K562 (cell line): ENCODE results near the gene SGCG. TPM values are rescaled to one million over a fixed set of nuclear protein-coding genes. Genes with fewer than 3 reads are reported as not detected.

ENCODE experiments used
- ATAC-seq: fragments of 200-7000 bp; cut with Tn5 transposase; 3 replicates; pipeline ENCODE4 v1.9.1; 2020; ENCODE audit warnings: moderate library complexity
- BruUV-seq: library from RNA; stranded (reverse); fragments of 400-500 nt; replicated peaks from 2 replicates; lab custom pipeline; 2021; lab: Mats Ljungman, UMichigan
- CTCF ChIA-PET: fragments of 300-600 bp; formaldehyde crosslinking; extraction: SDS; loops from one replicate; lab custom pipeline; 2021; ENCODE audit warnings: low intra/inter-chr PET ratio; lab: Yijun Ruan, JAX
- POLR2A ChIA-PET: fragments of 300-600, 350-650 bp; sonication (Branson Sonifier 250); formaldehyde crosslinking; extraction: SDS; loops from one replicate; lab custom pipeline; 2021; ENCODE audit warnings: antibody characterized with exemption, inconsistent platforms; lab: Yijun Ruan, JAX
- DNase-seq, 4 experiments: peaks; one replicate each; pipeline versions ENCODE4 v3.0.0 to v3.0.0-alpha.2; 2011 to 2018; ENCODE audit warnings: low spot score in 3 of 4, mixed read lengths in 3 of 4; ENCODE audit errors: extremely low read depth in 1 of 4
- FAIRE-seq: peaks from 2 replicates; lab custom pipeline; 2011; peaks lifted over from hg19 to GRCh38; lab: Jason Lieb, UNC
- H2AFZ ChIP-seq: 2 replicates; pipeline ENCODE4 v1.6.0; 2011; ENCODE audit warnings: low read depth, low read length, control low read depth, inconsistent platforms
- H3K27ac ChIP-seq: fragments of 200-600 bp; 3 replicates; pipeline ENCODE4 v1.8.0; 2011; ENCODE audit warnings: low read depth, mild to moderate bottlenecking, control low read depth, inconsistent platforms, low read length, moderate library complexity, mixed read lengths; ENCODE audit errors: extremely low read depth
- H3K27me3 ChIP-seq, 2 experiments: fragments of 300-600 bp in 1 of 2; 2 replicates in 1 of 2; 3 replicates in 1 of 2; pipeline versions ENCODE4 v1.6.0 to v1.8.0; 2011; ENCODE audit warnings: inconsistent platforms in 2 of 2, low read length in 2 of 2, mild to moderate bottlenecking in 1 of 2, mixed read lengths in 1 of 2, moderate library complexity in 1 of 2; ENCODE audit not compliant: control insufficient read depth in 2 of 2, insufficient read depth in 2 of 2
- H3K36me3 ChIP-seq: fragments of 300-600 bp; 3 replicates; pipeline ENCODE4 v1.8.0; 2011; ENCODE audit warnings: mild to moderate bottlenecking, low read length, inconsistent platforms; ENCODE audit not compliant: control insufficient read depth, insufficient read depth
- H3K4me1 ChIP-seq, 2 experiments: fragments of 200-600 bp in 1 of 2; replicated peaks in 1 of 2; 2 replicates in 1 of 2; 3 replicates in 1 of 2; pipeline versions ENCODE4 v1.5.1 to v1.8.0; 2011; ENCODE audit warnings: inconsistent platforms in 2 of 2, low read length in 2 of 2, mild to moderate bottlenecking in 1 of 2, mixed read lengths in 1 of 2, moderate library complexity in 1 of 2; ENCODE audit not compliant: control insufficient read depth in 2 of 2, insufficient read depth in 2 of 2
- H3K4me2 ChIP-seq: 2 replicates; pipeline ENCODE4 v1.6.1; 2011; ENCODE audit warnings: low read length, control low read depth, inconsistent platforms, mixed read lengths; ENCODE audit not compliant: insufficient read depth
- H3K4me3 ChIP-seq: fragments of 200-600 bp; sonication (generic), shearing (Covaris generic); 2 replicates; pipeline ENCODE4 v1.5.1; 2016; ENCODE audit warnings: control low read depth, inconsistent platforms
- H3K79me2 ChIP-seq: fragments of 200-600 bp; 3 replicates; pipeline ENCODE4 v1.8.0; 2011; ENCODE audit warnings: low read length, inconsistent platforms; ENCODE audit not compliant: control insufficient read depth, insufficient read depth
- H3K9ac ChIP-seq, 2 experiments: 2 replicates each; pipeline versions ENCODE4 v1.6.0 to v1.6.1; 2011; ENCODE audit warnings: low read depth in 2 of 2, low read length in 2 of 2, control low read depth in 1 of 2, inconsistent platforms in 1 of 2, mild to moderate bottlenecking in 1 of 2, mixed read lengths in 1 of 2; ENCODE audit not compliant: insufficient read depth in 1 of 2
- H3K9me1 ChIP-seq: one replicate; pipeline ENCODE4 v1.6.0; 2011; ENCODE audit warnings: inconsistent platforms, mild to moderate bottlenecking, low read length, moderate library complexity; ENCODE audit not compliant: control insufficient read depth, insufficient read depth
- H3K9me3 ChIP-seq: replicated peaks from 2 replicates; pipeline ENCODE4 v1.5.1; 2011; ENCODE audit warnings: low read depth, low read length, inconsistent platforms; ENCODE audit not compliant: control insufficient read depth, insufficient read depth
- H4K20me1 ChIP-seq: replicated peaks from 2 replicates; pipeline ENCODE4 v1.6.1; 2011; ENCODE audit warnings: low read length, inconsistent platforms, mixed read lengths; ENCODE audit not compliant: control insufficient read depth, insufficient read depth
- CREB3L1 ChIP-seq: fragments of 450-650 bp; IDR thresholded peaks from 2 replicates; pipeline ENCODE4 v1.6.1; 2014; ENCODE audit warnings: low read depth, mild to moderate bottlenecking, moderate library complexity, borderline replicate concordance
- HIVEP1 ChIP-seq: fragments of 250-450 bp; sonication (Bioruptor Pico); IDR thresholded peaks from 2 replicates; pipeline ENCODE4 v1.4.0; 2020; ENCODE audit warnings: mild to moderate bottlenecking
- NFATC3 ChIP-seq: fragments of 450-650 bp; IDR thresholded peaks from 2 replicates; pipeline ENCODE4 v1.6.1; 2017; ENCODE audit warnings: mild to moderate bottlenecking
- NR2C1 ChIP-seq, 2 experiments: fragments of 450-650 bp; IDR thresholded peaks; 2 replicates each; pipeline ENCODE4 v1.6.1; 2017; ENCODE audit warnings: mild to moderate bottlenecking in 2 of 2, antibody characterized with exemption in 1 of 2, inconsistent platforms in 1 of 2, missing compliant biosample characterization in 1 of 2, missing genetic modification characterization in 1 of 2
- SMAD2 ChIP-seq: fragments of 150-350 bp; IDR thresholded peaks from 2 replicates; pipeline ENCODE4 v1.6.1; 2014; ENCODE audit warnings: low read depth, mild to moderate bottlenecking, low read length
- SMAD4 ChIP-seq: fragments of 250-450 bp; sonication (Bioruptor Pico); conservative IDR thresholded peaks from 2 replicates; pipeline ENCODE4 v1.8.0; 2021; ENCODE audit warnings: inconsistent platforms, mild to moderate bottlenecking, moderate library complexity
- WGBS: fragments of 100-300 bp; shearing (Covaris generic); methylation state at CpG from one replicate; pipeline ENCODE4 v1.1.6; 2016; ENCODE audit warnings: low coverage, mixed read lengths; ENCODE audit not compliant: insufficient coverage; ENCODE audit errors: missing lambda C conversion rate; 5-methylcytosine and 5-hydroxymethylcytosine counted together
- in situ Hi-C: fragments of 300-500 bp; cut with MboI; formaldehyde crosslinking; loops from 4 replicates; pipeline ENCODE4 v1.15.0; 2018; ENCODE audit warnings: inconsistent platforms, mixed read lengths
- intact Hi-C: fragments of 100-400 bp; cut with micrococcal nuclease; formaldehyde crosslinking; loops from 2 replicates; pipeline ENCODE4 v1.14.2; 2022
- polyA plus RNA-seq, 8 experiments: library from polyadenylated mRNA; depleted of rRNA in 4 of 8; stranded (reverse) in 5 of 8; unstranded in 3 of 8; fragments of >200 nt; fragmentation: Nextera tagmentation in 2 of 8; fragmentation: Illumina TruSeq in 1 of 8; extraction: Ambion mirVana in 2 of 8; extraction: Trizol in 1 of 8; gene quantifications; 2 replicates each; pipeline versions ENCODE4 v1.2.1 to v1.2.3, GENCODE V29; 2011 to 2014; ENCODE audit warnings: inconsistent platforms in 1 of 8, missing spikeins in 1 of 8
- total RNA-seq, 7 experiments: library from RNA; depleted of rRNA in 6 of 7; stranded (reverse); fragments of >200 nt in 6 of 7; fragmentation: Illumina TruSeq in 2 of 7; extraction: Trizol in 2 of 7; gene quantifications; 2 replicates each; pipeline versions ENCODE4 v1.2.1 to v1.2.3, GENCODE V29; 2011 to 2021; ENCODE audit warnings: low replicate concordance in 1 of 7
- TF ChIP-seq, protein P1 (sequence below): fragments of 200-800 bp; sonication (Bioruptor generic); IDR thresholded peaks from 2 replicates; pipeline ENCODE4 v1.6.1; 2017; ENCODE audit warnings: missing genetic modification characterization, missing compliant biosample characterization

SGCG gene
- total and polyA plus RNA-seq, 9 of the 15 experiments (the other 6 are each of a cell fraction or from before 2014, with no cell fraction given), result 0.04 to 0.44 (median 0.34) TPM

- H3K27me3 ChIP-seq, result peaks cover 0 to 4% of the 10 kb centered on the region in 2 experiments; a peak in 3 of 5 replicates
- no peaks in the 10 kb centered on the region for H3K9me1 ChIP-seq
- intact Hi-C loops (no loop called here), in situ Hi-C loops (no loop called here)
- H4K20me1 ChIP-seq, result no peaks in the 10 kb centered on the region
- no peak overlapping the region for H3K27ac ChIP-seq
- no TSS peak for BruUV-seq
- no peaks in the 10 kb centered on the region for H3K4me1 ChIP-seq
- POLR2A ChIA-PET, result no interaction called here
- H3K79me2 ChIP-seq, result no peaks in the 10 kb centered on the region
- no peaks in the 10 kb centered on the region for H3K9me3 ChIP-seq
- WGBS, result 0% methylated on average over 2 of the region's 2 CpGs
- TF ChIP-seq HIVEP1, result no peak
- TF ChIP-seq, protein P1, sequence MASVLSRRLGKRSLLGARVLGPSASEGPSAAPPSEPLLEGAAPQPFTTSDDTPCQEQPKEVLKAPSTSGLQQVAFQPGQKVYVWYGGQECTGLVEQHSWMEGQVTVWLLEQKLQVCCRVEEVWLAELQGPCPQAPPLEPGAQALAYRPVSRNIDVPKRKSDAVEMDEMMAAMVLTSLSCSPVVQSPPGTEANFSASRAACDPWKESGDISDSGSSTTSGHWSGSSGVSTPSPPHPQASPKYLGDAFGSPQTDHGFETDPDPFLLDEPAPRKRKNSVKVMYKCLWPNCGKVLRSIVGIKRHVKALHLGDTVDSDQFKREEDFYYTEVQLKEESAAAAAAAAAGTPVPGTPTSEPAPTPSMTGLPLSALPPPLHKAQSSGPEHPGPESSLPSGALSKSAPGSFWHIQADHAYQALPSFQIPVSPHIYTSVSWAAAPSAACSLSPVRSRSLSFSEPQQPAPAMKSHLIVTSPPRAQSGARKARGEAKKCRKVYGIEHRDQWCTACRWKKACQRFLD (CRISPR knock-in tag), result no peak
- no peak for TF ChIP-seq NR2C1 (IDR thresholded peaks at IDR 0.05)
- no peak for TF ChIP-seq NR2C1 (tag; IDR thresholded peaks at IDR 0.05)
- TF ChIP-seq SMAD2, result no peak
- TF ChIP-seq NFATC3, result no peak
- TF ChIP-seq SMAD4 (CRISPR knock-in tag), result no peak
- TF ChIP-seq CREB3L1, result no peak
- no peak for FAIRE-seq
- DNase-seq, result peak in 1 of 4 experiments; percentile 4
- H3K4me3 ChIP-seq, result no peak overlapping the region
- no peaks in the 10 kb centered on the region for H3K36me3 ChIP-seq
- ATAC-seq, result no peak
- CTCF ChIA-PET, result no interaction called here
- no peak overlapping the region for H3K9ac ChIP-seq
- no peak overlapping the region for H3K4me2 ChIP-seq
- H2AFZ ChIP-seq, result no peak overlapping the region
These were observed 1.4 kb downstream of the SGCG start for GRCh38 chr13:23182142-23182541.
